Liver (tissue), 9 donors: ENCODE measurements around the gene RBM33. TPM values are rescaled to one million over a fixed set of nuclear protein-coding genes. Genes with fewer than 3 reads are reported as not detected.

Source experiments
- DNase-seq: peaks from one replicate; pipeline ENCODE4 v3.0.0-alpha.2; 2017; ENCODE audit warnings: low spot score
- H3K27ac ChIP-seq, 2 donors: one replicate each; pipeline ENCODE4 v1.7.0; 2013; ENCODE audit warnings: inconsistent platforms in 2 of 2, low read length in 2 of 2, control low read depth in 1 of 2, low read depth in 1 of 2, mild to moderate bottlenecking in 1 of 2
- H3K27me3 ChIP-seq, 4 donors: one replicate each; pipeline versions ENCODE4 v1.6.1 to v1.7.0; 2013; ENCODE audit warnings: low read length in 3 of 4, inconsistent platforms in 1 of 4, mild to moderate bottlenecking in 1 of 4, moderate library complexity in 1 of 4; ENCODE audit not compliant: control insufficient read depth in 4 of 4, insufficient read depth in 4 of 4
- H3K36me3 ChIP-seq, 4 donors: one replicate each; pipeline versions ENCODE4 v1.6.1 to v1.7.0; 2013; ENCODE audit warnings: low read length in 3 of 4, mild to moderate bottlenecking in 3 of 4, low read depth in 1 of 4, moderate library complexity in 1 of 4; ENCODE audit not compliant: control insufficient read depth in 4 of 4, insufficient read depth in 3 of 4
- H3K4me1 ChIP-seq, 4 donors: one replicate each; pipeline versions ENCODE4 v1.6.1 to v1.7.0; 2013; ENCODE audit warnings: low read length in 3 of 4, mild to moderate bottlenecking in 3 of 4, moderate library complexity in 1 of 4; ENCODE audit not compliant: control insufficient read depth in 4 of 4, insufficient read depth in 4 of 4
- H3K4me3 ChIP-seq, 3 donors: one replicate each; pipeline versions ENCODE4 v1.6.1 to v1.7.0; 2013; ENCODE audit warnings: low read length in 3 of 3, control low read depth in 1 of 3, low read depth in 1 of 3, mild to moderate bottlenecking in 1 of 3
- H3K9ac ChIP-seq, 2 donors: one replicate each; pipeline ENCODE4 v1.7.0; 2013; ENCODE audit warnings: low read length in 2 of 2, mild to moderate bottlenecking in 2 of 2, moderate library complexity in 2 of 2, control low read depth in 1 of 2, low read depth in 1 of 2
- H3K9me3 ChIP-seq, 4 donors: one replicate each; pipeline versions ENCODE4 v1.6.1 to v1.7.0; 2013; ENCODE audit warnings: low read length in 3 of 4; ENCODE audit not compliant: control insufficient read depth in 4 of 4
- EGR1 ChIP-seq, 2 donors: IDR thresholded peaks; 2 replicates each; pipeline ENCODE4 v1.6.1; 2016 to 2018; ENCODE audit warnings: antibody characterized with exemption in 2 of 2, low read depth in 2 of 2
- FOXA1 ChIP-seq: IDR thresholded peaks from 2 replicates; pipeline ENCODE4 v1.6.1; 2016; ENCODE audit warnings: antibody characterized with exemption
- FOXA2 ChIP-seq: IDR thresholded peaks from 2 replicates; pipeline ENCODE4 v1.6.1; 2016; ENCODE audit warnings: antibody characterized with exemption
- GABPA ChIP-seq, 2 donors: IDR thresholded peaks in 1 of 2; conservative IDR thresholded peaks in 1 of 2; 2 replicates each; pipeline ENCODE4 v1.6.1; 2016; ENCODE audit warnings: antibody characterized with exemption in 2 of 2, mild to moderate bottlenecking in 1 of 2, moderate library complexity in 1 of 2
- HNF4A ChIP-seq, 2 donors: conservative IDR thresholded peaks; 2 replicates each; pipeline ENCODE4 v1.6.1; 2016; ENCODE audit warnings: antibody characterized with exemption in 2 of 2, mild to moderate bottlenecking in 2 of 2
- HNF4G ChIP-seq: IDR thresholded peaks from 2 replicates; pipeline ENCODE4 v1.6.1; 2016; ENCODE audit warnings: antibody characterized with exemption
- JUND ChIP-seq, 2 donors: IDR thresholded peaks; 2 replicates each; pipeline ENCODE4 v1.6.1; 2016; ENCODE audit warnings: antibody characterized with exemption in 2 of 2
- NR2F2 ChIP-seq: IDR thresholded peaks from 2 replicates; pipeline ENCODE4 v1.6.1; 2016; ENCODE audit warnings: antibody characterized with exemption
- RAD21 ChIP-seq, 2 donors: IDR thresholded peaks; 2 replicates each; pipeline ENCODE4 v1.6.1; 2016; ENCODE audit warnings: antibody characterized with exemption in 2 of 2, mild to moderate bottlenecking in 2 of 2
- RXRA ChIP-seq, 2 donors: IDR thresholded peaks; 2 replicates each; pipeline ENCODE4 v1.6.1; 2017 to 2018; ENCODE audit warnings: antibody characterized with exemption in 2 of 2, mild to moderate bottlenecking in 1 of 2
- SP1 ChIP-seq: IDR thresholded peaks from 2 replicates; pipeline ENCODE4 v1.6.1; 2018; ENCODE audit warnings: antibody characterized with exemption, mild to moderate bottlenecking
- TAF1 ChIP-seq: conservative IDR thresholded peaks from 2 replicates; pipeline ENCODE4 v1.6.1; 2016; ENCODE audit warnings: antibody characterized with exemption, mild to moderate bottlenecking
- YY1 ChIP-seq: IDR thresholded peaks from 2 replicates; pipeline ENCODE4 v1.6.1; 2016; ENCODE audit warnings: antibody characterized with exemption, mild to moderate bottlenecking
- WGBS: extraction: QIAGEN DNeasy Blood & Tissue Kit; methylation state at CpG from one replicate; pipeline ENCODE4 v1.1.7; 2013; 5-methylcytosine and 5-hydroxymethylcytosine counted together
- polyA plus RNA-seq, 2 donors: library from polyadenylated mRNA; stranded (reverse) in 1 of 2; unstranded in 1 of 2; fragments of 200-250 nt in 1 of 2; fragments of >200 nt in 1 of 2; fragmentation: Nextera tagmentation in 1 of 2; extraction: Ambion mirVana in 1 of 2; gene quantifications; one replicate each; pipeline versions ENCODE4 v1.2.1 to v1.2.3, GENCODE V29; 2013 to 2015
- total RNA-seq, 2 donors: library from RNA; depleted of rRNA; stranded (reverse); fragments of >200 nt; gene quantifications; one replicate each; pipeline ENCODE4 v1.2.3, GENCODE V29; 2014
- TF ChIP-seq, protein P1 (sequence below): IDR thresholded peaks from 2 replicates; pipeline ENCODE4 v1.6.1; 2016; ENCODE audit warnings: antibody characterized with exemption, mild to moderate bottlenecking
- TF ChIP-seq, protein P2 (sequence below): IDR thresholded peaks from 2 replicates; pipeline ENCODE4 v1.6.1; 2016; ENCODE audit warnings: antibody characterized with exemption
- TF ChIP-seq, protein P3 (sequence below): IDR thresholded peaks from 2 replicates; pipeline ENCODE4 v1.6.1; 2016; ENCODE audit warnings: antibody characterized with exemption
- TF ChIP-seq, protein P4 (sequence below): IDR thresholded peaks from 2 replicates; pipeline ENCODE4 v1.6.1; 2016; ENCODE audit warnings: antibody characterized with exemption
- TF ChIP-seq, protein P5 (sequence below): fragments of 150-350 bp; IDR thresholded peaks from 2 replicates; pipeline ENCODE4 v1.5.1; 2017; ENCODE audit warnings: improper control_type of control experiment, low read depth, low read length; ENCODE audit not compliant: missing input control
- donor health status: healthy.
- donor health status: healthy.
- donor health status: healthy.
- donor health status: healthy.
- donor health status: healthy.

RBM33 gene
- total and polyA plus RNA-seq, 4 donors, result 7.8 to 48.9 (median 28.2) TPM

DNA sequence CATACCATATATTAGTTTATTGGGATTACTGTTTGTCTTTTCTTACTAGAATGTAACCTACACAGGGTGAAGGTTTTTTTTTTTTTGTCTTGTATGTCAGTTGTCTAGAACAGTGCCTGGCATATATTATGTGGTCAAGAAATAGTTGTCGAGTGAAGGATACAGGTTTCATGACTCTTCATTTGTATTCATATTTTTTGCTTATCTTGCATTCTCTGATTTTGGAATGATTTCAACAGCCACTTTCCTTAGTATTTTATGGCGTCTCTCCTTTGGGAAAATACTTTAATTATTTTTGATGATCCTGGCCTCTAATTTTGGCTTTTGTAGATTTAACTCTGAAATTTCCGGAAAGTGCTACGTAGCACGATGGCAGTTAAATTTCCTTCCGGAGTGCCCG lies 12.4 kb downstream of the RBM33 start:
- H3K36me3 ChIP-seq, result no peaks in the 10 kb centered on the region
- no peak overlapping the region for H3K9ac ChIP-seq
- H3K27ac ChIP-seq, result no peak overlapping the region
- no peak overlapping the region for H3K4me3 ChIP-seq
- H3K4me1 ChIP-seq, result peaks cover 18 to 59% (median 42%) of the 10 kb centered on the region in 4 donors
- no peak for DNase-seq
- 81% methylated on average over 7 of the region's 7 CpGs for WGBS
- H3K9me3 ChIP-seq, result no peaks in the 10 kb centered on the region
- H3K27me3 ChIP-seq, result no peaks in the 10 kb centered on the region
- TF ChIP-seq FOXA1 (no peak), TAF1 (no peak), JUND (IDR thresholded peaks at IDR 0.05) (no peak), FOXA2 (no peak), RAD21 (IDR thresholded peaks at IDR 0.05) (no peak), HNF4G (no peak), HNF4A (conservative IDR thresholded peaks at IDR 0.05) (no peak), SP1 (no peak), YY1 (no peak), RXRA (IDR thresholded peaks at IDR 0.05) (no peak), EGR1 (IDR thresholded peaks at IDR 0.05; ENCODE audit: low read depth in 2 of 2) (no peak), GABPA (IDR thresholded peaks at IDR 0.05 in 1 of 2, conservative IDR thresholded peaks at IDR 0.05 in 1 of 2) (no peak), NR2F2 (no peak)
- TF ChIP-seq, protein P1, sequence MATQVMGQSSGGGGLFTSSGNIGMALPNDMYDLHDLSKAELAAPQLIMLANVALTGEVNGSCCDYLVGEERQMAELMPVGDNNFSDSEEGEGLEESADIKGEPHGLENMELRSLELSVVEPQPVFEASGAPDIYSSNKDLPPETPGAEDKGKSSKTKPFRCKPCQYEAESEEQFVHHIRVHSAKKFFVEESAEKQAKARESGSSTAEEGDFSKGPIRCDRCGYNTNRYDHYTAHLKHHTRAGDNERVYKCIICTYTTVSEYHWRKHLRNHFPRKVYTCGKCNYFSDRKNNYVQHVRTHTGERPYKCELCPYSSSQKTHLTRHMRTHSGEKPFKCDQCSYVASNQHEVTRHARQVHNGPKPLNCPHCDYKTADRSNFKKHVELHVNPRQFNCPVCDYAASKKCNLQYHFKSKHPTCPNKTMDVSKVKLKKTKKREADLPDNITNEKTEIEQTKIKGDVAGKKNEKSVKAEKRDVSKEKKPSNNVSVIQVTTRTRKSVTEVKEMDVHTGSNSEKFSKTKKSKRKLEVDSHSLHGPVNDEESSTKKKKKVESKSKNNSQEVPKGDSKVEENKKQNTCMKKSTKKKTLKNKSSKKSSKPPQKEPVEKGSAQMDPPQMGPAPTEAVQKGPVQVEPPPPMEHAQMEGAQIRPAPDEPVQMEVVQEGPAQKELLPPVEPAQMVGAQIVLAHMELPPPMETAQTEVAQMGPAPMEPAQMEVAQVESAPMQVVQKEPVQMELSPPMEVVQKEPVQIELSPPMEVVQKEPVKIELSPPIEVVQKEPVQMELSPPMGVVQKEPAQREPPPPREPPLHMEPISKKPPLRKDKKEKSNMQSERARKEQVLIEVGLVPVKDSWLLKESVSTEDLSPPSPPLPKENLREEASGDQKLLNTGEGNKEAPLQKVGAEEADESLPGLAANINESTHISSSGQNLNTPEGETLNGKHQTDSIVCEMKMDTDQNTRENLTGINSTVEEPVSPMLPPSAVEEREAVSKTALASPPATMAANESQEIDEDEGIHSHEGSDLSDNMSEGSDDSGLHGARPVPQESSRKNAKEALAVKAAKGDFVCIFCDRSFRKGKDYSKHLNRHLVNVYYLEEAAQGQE, result no peak
- TF ChIP-seq, protein P2, sequence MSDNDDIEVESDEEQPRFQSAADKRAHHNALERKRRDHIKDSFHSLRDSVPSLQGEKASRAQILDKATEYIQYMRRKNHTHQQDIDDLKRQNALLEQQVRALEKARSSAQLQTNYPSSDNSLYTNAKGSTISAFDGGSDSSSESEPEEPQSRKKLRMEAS, result no peak
- TF ChIP-seq, protein P3, sequence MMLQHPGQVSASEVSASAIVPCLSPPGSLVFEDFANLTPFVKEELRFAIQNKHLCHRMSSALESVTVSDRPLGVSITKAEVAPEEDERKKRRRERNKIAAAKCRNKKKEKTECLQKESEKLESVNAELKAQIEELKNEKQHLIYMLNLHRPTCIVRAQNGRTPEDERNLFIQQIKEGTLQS, result no peak
- TF ChIP-seq, protein P4, sequence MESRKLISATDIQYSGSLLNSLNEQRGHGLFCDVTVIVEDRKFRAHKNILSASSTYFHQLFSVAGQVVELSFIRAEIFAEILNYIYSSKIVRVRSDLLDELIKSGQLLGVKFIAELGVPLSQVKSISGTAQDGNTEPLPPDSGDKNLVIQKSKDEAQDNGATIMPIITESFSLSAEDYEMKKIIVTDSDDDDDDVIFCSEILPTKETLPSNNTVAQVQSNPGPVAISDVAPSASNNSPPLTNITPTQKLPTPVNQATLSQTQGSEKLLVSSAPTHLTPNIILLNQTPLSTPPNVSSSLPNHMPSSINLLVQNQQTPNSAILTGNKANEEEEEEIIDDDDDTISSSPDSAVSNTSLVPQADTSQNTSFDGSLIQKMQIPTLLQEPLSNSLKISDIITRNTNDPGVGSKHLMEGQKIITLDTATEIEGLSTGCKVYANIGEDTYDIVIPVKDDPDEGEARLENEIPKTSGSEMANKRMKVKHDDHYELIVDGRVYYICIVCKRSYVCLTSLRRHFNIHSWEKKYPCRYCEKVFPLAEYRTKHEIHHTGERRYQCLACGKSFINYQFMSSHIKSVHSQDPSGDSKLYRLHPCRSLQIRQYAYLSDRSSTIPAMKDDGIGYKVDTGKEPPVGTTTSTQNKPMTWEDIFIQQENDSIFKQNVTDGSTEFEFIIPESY, result no peak
- TF ChIP-seq, protein P5, sequence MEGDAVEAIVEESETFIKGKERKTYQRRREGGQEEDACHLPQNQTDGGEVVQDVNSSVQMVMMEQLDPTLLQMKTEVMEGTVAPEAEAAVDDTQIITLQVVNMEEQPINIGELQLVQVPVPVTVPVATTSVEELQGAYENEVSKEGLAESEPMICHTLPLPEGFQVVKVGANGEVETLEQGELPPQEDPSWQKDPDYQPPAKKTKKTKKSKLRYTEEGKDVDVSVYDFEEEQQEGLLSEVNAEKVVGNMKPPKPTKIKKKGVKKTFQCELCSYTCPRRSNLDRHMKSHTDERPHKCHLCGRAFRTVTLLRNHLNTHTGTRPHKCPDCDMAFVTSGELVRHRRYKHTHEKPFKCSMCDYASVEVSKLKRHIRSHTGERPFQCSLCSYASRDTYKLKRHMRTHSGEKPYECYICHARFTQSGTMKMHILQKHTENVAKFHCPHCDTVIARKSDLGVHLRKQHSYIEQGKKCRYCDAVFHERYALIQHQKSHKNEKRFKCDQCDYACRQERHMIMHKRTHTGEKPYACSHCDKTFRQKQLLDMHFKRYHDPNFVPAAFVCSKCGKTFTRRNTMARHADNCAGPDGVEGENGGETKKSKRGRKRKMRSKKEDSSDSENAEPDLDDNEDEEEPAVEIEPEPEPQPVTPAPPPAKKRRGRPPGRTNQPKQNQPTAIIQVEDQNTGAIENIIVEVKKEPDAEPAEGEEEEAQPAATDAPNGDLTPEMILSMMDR, result no peak
